ENCODE data around the gene MORC1.
A peak's percentile ranks its signal among the peaks of the same experiment; 100 is the strongest.

The MORC1 gene

DNA sequence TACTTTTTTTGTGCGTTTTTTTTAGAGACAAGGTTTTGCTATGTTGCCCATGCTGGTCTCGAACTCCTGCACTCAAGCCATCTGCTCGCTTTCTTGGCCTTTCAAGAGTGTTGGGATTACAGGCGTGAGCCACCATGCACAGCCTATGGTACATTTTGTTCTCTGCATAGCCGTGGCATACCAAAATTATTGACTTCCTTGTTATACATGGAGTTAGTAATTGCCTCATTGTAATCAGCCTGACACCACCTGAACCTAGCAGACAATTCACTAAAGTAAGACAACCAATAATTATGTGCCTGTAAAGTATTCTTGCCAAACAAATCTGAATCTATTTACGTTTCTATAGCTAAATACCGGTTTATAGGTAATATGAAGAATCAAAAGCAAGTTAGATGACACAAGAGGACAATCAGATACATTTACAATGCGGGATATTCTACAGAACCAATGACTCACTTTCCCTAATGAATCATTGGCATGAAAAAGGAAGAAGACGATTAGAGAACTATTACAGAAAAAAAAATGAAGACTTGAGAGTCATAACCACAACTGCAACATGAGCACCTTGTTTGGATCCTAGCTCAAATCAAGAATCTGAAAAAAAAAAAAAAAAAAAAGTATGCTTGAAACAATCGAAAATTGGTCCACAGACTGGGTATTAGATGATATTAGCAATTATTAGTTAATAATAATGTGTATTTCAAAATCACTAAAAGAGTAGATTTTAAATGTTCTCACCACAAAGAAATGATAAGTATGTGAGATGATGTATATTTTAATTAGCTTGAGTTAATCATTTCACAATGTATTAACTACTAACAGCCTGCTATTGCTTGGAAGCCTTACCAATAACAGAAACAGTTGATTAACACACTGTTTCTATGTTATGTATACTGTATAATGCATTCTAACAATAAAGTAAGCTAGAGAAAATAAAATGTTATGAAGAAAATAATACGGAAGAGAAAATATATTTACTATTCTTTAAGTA lies 171.3 kb downstream of the MORC1 start:
- no peak for DNase-seq (ENCODE audit: low spot score)

DNA sequence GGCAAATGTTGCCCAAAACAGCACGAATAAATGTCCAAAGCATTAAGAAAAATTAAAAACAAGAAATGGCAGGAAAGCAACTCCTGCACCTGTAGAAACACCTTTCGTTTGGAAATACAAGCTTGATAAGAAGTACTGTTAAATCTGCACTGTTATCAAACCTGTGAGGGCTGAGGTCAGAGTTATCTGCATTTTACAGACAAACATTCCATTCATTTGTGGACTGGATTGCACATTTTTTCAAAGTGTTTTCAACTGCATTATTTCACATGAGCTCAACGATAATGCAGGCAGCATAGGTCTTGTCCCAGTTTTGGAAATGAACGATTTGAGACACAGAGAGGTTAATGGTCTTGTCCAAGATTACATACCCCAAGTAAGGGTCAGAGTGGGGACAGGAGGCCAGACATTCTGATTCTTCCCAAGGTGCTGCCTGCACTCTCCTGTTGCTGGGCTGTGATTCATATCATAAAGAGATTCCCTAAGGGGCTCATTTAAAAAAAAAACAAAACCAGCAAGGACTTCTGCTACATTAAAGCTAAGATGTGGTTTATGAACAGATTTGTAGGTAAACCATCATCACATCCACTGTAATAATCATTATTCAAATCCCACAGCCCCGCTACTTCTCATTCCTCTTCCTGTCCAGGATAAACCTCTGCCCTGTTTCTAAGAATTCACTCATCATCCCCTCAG lies 177.2 kb downstream of the MORC1 start:
- no peak for DNase-seq (ENCODE audit: low spot score)

DNA sequence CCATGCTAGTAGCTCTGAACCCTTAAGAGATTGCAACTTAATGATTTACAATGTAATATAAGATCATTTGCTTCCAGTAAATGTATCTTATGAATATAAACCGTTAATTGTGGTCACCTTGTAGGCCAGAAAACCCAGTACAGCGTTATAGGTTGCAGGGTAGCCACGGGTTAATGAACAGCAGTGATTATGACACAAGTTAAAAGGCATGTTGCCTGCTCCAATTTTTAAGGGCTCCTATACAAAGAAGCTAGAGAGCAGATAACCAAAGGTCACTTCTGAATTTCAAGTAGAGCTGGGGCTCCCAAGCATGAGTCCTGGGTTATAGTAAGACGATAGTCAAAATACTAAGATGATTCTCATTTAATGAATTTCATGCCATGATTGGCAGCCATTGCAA lies 177.8 kb downstream of the MORC1 start:
- DNase-seq (ENCODE audit: low spot score), result no peak

DNA sequence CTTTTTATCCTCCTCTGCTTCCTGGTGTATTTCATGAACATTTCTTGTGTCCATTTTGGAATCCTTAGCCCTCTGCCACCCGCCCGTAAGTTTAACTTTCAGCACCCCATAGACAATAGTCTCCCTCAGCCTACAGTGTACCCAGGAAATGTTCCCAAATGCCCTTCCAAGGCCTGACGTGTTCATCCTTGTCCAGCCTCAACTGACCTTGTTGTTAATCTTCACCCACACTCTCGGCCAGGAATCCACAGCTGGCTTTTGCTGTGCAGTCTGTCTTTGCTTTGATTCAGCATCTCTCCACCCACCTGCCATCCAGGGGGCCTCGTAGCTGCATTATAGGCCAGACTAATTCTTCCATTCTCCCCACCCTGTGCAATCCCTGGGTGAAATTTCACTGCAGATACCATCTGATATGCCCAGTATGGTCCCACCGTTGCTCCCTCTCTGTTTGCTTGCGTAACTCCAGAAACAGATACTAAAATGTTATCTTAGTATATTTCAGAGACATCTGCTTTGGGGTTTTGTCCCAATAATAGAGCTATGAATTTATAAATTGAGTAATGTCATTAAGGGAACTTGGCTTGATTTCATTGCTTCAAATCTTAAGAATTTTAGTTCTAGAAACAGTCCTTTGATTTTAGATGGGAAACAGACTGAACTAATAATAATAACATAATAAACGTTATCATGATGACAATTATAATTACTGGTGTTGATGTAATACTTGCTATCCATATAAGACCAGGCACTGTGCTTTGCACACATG lies 180.8 kb downstream of the MORC1 start:
- no peak for DNase-seq (ENCODE audit: low spot score)

DNA sequence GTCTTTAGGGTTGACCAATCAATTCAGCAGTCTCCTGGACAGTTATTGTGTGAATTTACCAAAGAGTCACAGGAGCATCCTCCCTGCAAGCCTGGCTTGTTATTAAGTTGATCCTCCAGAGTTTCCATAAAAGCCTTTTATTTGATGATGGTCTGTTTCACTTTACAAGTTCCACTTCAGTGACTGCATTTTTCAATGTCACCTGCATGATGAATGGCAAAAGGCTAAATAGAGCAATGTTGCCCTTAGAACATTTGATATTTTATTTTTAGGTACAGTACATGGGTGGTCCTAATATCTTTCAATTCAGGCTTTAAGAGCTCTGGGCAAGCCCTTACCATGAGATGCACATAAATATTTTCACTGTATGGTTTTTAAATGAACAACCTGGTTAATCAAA lies 186.9 kb downstream of the MORC1 start:
- no peak for DNase-seq (ENCODE audit: low spot score)

DNA sequence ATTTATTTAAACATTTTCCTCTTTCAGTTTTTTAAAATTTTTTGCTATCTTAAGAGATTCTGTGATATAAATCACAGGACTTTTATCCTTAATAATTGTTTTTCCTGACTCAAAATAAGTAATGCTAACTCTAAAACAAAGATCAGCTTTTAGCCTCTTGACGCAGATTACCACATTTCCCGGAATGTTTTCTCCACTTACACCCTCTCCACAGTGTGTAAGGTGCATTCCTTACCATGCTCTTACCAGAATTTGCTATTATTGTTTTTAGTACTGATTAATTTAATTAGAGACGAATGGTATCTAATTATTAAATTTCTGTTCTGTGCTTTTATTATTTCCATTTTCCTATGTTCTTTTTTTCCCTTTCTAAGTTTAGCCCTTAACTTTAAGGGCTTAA lies 199.1 kb downstream of the MORC1 start:
- DNase-seq (ENCODE audit: low spot score), result no peak

DNA sequence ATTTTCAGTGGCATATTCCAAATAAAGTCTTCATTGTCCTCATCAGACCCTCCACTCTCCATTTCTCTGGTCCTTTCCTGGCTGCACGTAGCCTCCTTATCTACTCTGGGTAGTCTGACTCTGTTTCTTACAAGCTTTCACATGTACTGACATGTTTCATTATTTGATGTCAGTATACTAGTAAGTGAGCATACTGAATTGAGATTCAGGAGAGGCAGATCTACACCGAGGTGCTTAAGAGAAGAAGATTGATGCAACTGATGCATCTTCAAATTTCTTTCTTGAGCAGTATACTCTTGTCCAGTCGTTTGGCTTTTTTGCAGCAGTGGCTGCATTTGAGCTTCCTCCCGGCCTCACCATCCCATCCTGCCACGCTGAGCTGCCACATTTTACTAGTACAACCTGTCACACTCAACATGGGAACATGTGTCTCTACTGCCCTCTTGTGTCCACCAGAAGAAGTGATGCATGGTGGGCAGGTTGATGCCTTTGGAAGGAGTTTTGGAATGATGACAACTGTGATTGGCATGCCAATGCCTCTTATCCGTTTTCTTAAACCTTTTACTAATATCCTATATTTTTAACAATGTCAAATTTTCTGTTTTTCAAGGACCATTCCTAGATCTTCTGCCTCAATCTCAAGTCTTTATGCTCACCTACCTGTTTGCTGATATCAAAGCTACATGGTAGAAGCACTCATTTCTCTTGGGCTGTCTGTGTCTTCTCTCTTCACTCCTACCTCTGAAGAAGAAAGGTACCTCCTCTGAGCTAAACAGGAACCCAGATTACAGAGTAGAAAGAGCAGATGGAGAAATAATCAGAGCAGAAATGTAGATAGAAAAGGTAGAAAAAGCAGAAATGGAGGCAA lies 202.9 kb downstream of the MORC1 start:
- peak; percentile 78 for DNase-seq (ENCODE audit: low spot score)

DNA sequence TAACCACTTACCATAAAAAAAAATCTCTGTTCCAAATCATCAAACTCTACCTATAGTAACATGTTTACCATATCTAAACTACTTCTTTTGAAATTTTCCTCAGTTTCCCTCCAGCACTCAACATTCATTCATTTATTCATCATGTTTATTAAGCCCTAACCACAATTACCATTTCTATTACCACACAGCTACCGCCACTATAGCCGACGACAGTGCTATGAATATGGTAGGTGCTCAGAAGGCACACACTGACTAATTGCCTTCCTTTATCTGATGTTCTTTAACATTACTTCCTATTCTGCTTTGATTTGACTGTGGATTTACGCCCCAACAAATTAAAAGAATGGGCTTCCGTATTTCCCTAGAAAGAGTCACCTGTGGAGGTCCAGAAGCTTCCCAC lies 208.1 kb downstream of the MORC1 start:
- DNase-seq (ENCODE audit: low spot score), result no peak

Data from D341Med (cell line).